GM19372 (cell line): ENCODE measurements around the gene DOCK9.

ENCODE experiments used
- ATAC-seq: cut with Tn5 transposase; IDR thresholded peaks from one replicate; pipeline ENCODE4 v1.9.1; 2021; ENCODE audit warnings: mild to moderate bottlenecking, low read depth, moderate library complexity; ENCODE audit not compliant: unreplicated experiment

Gene DOCK9

DNA sequence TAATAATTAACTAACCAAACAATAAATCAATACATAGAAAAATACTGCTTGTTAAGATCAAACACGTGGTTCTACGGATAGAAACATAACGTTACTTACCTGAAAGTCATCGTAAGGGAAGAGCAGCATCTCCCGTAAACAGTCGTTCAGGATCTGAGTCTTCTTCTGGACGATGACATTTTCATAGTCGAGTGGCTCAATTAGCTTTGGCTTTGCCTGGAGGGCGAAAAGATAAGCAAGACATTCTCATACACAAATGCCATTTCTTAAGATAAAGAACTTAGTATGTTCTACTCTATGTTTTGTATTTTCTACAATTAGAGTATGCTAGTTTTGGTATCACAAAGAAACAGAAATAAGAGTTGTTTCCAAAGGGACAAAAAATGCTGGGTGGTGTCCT lies 22.5 kb downstream of the DOCK9 start:
- no peak for ATAC-seq

- no peak for ATAC-seq
Measured at GRCh38 chr13:98954313-98954712, 23.6 kb downstream of the DOCK9 start.

- no peak for ATAC-seq
Measured at GRCh38 chr13:98951266-98951665, 26.6 kb downstream of the DOCK9 start.

DNA sequence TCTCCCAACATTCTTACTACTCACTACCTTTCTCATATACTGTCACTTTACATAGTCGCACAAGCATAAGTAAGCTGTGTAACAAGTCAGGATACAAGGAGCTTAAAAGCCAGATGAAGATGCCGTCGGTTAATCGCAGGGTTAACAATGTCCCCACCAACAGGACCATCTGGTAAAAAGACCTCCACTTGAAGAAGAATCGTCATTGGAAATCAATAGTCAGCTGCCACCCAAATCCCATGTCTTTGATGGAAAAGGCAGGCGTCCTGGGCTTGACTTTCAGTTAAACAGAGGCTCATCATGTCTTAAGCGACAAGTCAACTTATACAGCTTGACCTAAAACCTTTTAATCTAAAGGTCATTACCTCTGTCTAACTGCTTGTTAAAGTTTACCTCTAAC lies 27.2 kb downstream of the DOCK9 start:
- no peak for ATAC-seq

- no peak for ATAC-seq
Measured at GRCh38 chr13:98947925-98948324, 29.9 kb downstream of the DOCK9 start.

GRCh38 chr13:98945863-98946605 lies 31.8 kb downstream of the DOCK9 start:
- no peak for ATAC-seq

DNA sequence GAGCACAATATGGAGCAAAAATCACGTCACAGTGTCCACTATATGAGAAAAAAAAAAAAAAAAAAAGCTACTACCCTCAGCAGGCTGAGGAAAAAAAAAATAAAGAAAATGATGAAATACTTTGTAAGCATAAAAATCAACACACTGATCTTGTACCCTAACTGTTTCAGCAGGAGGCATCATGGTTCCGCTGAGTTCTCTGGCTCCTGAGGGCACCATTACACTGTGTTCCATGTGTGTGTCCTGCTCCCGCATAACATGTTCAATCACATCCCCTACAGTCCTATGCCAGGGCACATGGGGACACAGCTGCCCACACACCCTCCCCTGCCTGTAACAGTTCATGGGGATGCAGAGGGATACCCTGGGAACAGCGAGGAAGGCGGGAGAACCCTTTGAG lies 33.5 kb downstream of the DOCK9 start:
- no peak for ATAC-seq

- ATAC-seq, result no peak
Measured at GRCh38 chr13:98942997-98943396, 34.9 kb downstream of the DOCK9 start.

DNA sequence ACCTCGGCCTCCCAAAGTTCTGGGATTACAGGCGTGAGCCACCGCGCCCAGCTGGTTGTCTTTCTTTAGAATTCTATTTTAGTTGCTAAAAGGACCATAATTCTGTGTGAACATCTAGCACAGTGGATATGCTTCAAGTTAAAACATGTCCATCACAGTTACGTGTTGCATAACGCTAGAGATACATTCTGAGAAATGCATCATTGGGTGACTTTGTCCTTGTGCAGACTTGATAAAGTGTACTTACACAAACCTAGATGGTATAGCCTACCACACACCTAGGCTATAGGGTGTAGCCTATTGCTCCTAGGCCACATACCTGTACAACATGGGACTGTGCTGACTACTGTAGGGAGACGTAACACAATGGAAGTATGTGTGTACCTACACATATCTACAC lies 35.4 kb downstream of the DOCK9 start:
- no peak for ATAC-seq

- no peak for ATAC-seq
Measured at GRCh38 chr13:98941536-98941935, 36.3 kb downstream of the DOCK9 start.

GRCh38 chr13:98941126-98941525 lies 36.7 kb downstream of the DOCK9 start:
- ATAC-seq, result no peak

DNA sequence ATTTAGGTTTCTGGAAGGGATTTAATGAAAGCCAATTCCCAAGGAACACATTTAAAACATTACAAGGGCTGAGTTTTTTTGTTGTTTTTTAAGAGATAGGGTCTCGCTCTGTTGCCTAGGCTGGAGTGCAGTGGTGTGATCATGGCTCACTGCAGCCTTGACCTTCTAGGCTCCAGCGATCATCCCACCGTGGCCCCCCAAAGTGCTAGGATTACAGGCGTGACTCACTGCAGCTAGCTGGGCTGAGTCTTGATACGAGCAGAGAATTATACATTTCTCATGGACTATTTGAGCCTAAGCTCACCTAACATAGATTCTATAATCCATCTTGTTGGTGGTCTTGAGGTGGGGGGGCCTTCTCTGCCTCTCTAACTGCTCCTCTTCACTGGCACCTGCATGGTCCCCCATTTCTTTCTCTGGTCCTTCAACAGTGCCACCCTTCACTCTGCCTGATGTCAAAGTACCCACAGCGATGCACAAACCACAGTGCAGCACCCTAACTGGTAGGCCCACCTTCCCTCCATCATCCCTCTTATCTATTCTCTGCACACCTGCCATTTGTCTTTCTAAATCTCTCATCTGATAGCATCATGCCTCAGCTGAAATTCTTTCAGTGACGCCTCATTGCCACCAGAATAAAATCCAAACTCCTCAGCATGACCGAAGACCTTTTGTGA lies 37.4 kb downstream of the DOCK9 start:
- ATAC-seq, result no peak

DNA sequence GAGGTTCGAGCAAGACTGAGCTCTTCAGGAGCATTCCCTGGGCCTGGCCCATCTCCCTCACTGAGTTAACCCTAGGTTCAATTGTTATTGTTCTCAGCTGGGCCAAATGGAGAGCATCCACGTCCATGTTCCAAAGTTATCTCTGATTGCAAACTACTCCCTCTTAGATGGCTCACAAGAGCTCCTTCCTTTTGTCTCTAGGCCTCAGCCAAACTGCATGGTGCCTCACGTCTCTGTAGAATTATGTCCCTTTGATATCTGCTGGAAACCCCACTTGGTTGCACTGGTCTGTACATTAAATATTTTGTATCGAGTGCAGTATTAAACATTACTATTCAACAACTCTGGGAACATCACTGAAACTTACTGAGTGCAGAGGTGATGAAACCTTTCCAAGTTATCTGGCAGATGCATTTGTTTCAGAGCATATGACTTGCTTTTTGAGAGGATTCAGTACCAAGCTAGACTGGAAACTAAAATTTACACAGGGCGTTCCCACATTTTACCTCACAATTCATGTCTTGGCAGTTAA lies 38.1 kb downstream of the DOCK9 start:
- ATAC-seq, result no peak

DNA sequence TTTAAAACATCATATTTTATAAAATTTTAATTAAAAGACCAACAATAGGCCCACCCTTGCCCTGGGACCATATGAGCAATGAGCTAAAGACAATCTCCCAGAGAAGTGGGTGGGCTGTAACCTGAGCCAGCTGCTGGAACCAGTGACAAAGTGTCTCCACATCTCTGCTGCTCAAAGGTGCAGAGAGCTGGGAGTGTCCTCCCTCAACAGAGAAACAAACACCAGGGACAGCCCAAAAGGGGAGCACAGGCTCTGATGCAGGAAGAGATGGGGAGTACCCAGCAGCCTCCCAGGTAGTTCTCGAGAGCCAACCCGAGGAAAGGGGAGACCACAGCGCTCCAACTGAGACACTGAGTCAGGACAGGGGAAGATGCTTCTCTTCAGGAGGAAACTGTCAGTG lies 39.1 kb downstream of the DOCK9 start:
- no peak for ATAC-seq

DNA sequence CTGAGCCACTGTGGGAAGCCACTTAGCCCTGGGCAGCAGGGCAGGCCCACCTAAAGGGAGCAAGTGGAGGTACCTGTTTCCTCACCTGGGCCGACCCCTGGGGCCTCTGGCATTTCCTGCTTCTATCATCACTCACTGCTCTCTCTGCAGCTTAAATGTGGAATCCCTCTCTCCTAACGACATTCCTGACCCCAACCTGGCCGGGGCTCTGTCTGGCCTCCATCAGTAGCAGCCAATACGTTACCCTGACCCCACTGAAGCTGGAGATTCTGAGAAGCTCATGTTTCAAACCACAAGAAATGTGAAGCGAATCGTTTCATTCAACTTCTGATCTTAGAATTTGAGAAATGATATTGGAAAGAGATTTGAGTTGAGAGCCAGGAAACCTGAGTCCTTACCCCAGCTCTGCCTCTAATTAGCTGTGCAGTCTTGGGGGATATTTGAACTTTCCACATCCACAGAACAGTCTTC lies 39.9 kb downstream of the DOCK9 start:
- ATAC-seq, result no peak

DNA sequence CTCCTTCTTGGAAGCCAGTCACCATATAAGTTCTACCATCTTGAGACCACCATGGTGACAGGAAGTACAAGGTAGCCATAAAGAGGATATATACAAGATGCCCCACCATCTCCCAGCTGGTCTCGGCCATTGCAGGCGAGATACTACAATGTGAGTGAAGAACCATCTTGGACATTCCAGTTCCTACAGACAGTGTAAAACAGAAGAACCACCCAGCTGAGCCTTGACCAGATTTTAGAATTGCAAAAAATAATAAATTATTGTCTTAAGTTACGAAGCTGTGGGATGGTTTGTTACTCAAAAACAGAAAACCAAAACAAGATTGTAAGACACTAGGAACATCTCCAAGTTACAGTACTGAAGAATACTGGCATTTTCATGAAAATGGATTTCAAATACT lies 43.6 kb downstream of the DOCK9 start:
- no peak for ATAC-seq

DNA sequence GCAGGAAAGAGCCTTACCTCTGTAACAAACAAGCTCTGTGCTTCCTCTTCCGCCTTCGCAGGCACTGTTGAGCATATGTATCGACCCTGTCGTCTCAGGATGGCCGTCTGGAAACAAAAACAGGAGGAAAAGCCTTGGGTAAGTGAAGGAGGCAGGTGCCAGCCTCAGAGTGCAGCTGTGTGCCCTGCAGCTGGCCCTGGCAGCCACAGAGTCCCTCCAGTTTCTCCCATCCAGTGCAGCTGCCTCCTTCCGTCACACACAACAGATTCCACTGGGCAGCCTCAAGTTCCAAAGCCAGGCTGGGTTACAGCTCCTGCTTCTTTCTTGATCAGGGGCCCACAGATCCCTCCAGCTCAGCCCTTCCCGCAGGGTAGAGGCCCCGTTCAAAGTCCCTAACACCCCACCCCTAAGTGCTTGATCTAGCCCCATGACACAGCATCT lies 47.7 kb downstream of the DOCK9 start:
- no peak for ATAC-seq

DNA sequence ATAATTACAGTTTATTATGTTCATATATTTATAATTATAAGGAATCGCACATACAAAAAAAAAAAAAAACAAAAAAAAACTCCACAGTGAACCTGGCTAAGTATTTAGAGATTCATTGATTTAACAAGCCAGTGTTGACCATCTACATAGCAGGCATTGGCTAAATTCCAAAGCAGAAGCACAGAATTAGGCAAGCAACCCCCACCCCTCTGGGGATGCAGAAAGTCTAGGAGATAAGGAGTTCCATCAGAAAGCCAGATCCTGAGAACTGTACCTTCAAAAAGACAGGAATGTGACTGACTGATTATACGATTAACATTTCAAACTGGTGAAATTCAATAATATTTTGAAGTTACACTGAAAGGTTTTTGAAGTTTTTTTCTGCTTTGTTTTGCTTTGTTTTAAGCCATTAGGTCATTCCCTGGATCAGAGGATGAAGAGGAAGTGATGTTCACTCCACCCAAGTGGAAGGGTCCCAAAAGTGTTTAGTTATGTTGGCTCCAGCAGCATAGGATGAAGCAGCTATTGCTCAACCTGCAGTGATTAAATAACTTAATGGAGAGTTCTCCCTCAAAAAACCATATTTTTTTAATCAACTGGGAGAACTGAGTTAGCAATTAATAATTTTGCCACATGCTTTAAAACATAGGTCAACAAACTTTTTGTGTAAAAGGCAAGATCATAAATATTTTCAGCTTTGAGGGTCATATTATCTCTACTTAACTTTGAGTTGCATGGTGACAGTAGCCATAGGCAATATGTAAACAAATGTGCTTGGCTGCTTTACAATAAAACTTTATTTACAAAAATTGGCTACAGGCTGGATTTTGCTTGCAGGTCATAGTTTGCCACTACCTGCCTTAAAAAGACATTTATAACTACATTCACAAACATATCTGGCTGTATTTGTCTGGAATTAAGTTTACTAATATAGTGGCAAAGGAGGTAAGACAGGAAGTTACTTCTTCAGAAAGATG lies 49.6 kb downstream of the DOCK9 start:
- ATAC-seq, result no peak

GRCh38 chr13:98925949-98926348 lies 51.9 kb downstream of the DOCK9 start:
- ATAC-seq, result no peak

- ATAC-seq, result no peak
Measured at GRCh38 chr13:98923641-98924397, 54.0 kb downstream of the DOCK9 start.
